HCT116 (cell line): ENCODE measurements around the gene FHIT.

ENCODE experiments used
- CEBPB ChIP-seq: IDR thresholded peaks from 2 replicates; pipeline ENCODE4 v1.6.1; 2012; ENCODE audit warnings: low read depth
- ELF1 ChIP-seq: IDR thresholded peaks from 2 replicates; pipeline ENCODE4 v1.6.1; 2012; ENCODE audit warnings: low read depth, borderline replicate concordance
- POLR2AphosphoS5 ChIP-seq: IDR thresholded peaks from 2 replicates; pipeline ENCODE4 v1.6.1; 2011; ENCODE audit warnings: mild to moderate bottlenecking, low read depth, low read length, moderate library complexity
- RAD21 ChIP-seq: IDR thresholded peaks from 2 replicates; pipeline ENCODE4 v1.6.1; 2012; ENCODE audit warnings: low read depth, mild to moderate bottlenecking
- YY1 ChIP-seq: IDR thresholded peaks from 2 replicates; pipeline ENCODE4 v1.6.1; 2011; ENCODE audit warnings: low read length, low read depth, moderate library complexity, mild to moderate bottlenecking; ENCODE audit not compliant: insufficient replicate concordance; ENCODE audit errors: extremely low read depth
- ZNF274 ChIP-seq: fragments of 200-500 bp; sonication (Bioruptor generic); IDR thresholded peaks from 2 replicates; pipeline ENCODE4 v1.6.1; 2014; ENCODE audit warnings: mild to moderate bottlenecking, low read depth, low read length, inconsistent platforms
- TF ChIP-seq, protein P1 (sequence below), 3 experiments: fragments of 200-600 bp in 1 of 3; sonication (generic) in 1 of 3; IDR thresholded peaks in 2 of 3; conservative IDR thresholded peaks in 1 of 3; 2 replicates each; pipeline ENCODE4 v1.5.1; 2012 to 2017; ENCODE audit warnings: low read depth in 2 of 3, low read length in 2 of 3, antibody characterized with exemption in 1 of 3, borderline replicate concordance in 1 of 3, control low read depth in 1 of 3, mild to moderate bottlenecking in 1 of 3, mixed read lengths in 1 of 3, mixed run types in 1 of 3, moderate library complexity in 1 of 3; ENCODE audit not compliant: insufficient read depth in 1 of 3

DNA sequence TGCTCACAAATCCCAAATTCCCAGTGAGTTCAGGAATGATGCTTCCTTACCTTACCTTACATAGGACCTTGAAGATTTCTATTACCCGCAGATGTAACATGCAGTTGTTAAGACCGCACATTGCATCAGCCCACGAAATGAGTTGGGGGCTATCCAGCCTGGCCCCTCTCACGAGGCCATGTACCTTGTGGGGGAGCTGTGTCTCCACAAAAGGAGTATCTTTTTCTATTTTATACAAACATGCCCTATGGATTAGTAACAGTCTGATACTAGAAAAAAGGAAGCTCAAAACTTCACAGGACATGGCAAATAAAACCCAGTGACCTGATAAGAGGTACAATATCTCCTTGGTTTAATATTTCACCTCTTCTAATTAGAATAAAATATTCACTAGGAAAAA, 1114.7 kb downstream of the FHIT start:
- TF ChIP-seq RAD21 (no peak), YY1 (no peak), POLR2AphosphoS5 (no peak), CEBPB (no peak), ZNF274 (no peak), ELF1 (no peak)
- TF ChIP-seq, protein P1, sequence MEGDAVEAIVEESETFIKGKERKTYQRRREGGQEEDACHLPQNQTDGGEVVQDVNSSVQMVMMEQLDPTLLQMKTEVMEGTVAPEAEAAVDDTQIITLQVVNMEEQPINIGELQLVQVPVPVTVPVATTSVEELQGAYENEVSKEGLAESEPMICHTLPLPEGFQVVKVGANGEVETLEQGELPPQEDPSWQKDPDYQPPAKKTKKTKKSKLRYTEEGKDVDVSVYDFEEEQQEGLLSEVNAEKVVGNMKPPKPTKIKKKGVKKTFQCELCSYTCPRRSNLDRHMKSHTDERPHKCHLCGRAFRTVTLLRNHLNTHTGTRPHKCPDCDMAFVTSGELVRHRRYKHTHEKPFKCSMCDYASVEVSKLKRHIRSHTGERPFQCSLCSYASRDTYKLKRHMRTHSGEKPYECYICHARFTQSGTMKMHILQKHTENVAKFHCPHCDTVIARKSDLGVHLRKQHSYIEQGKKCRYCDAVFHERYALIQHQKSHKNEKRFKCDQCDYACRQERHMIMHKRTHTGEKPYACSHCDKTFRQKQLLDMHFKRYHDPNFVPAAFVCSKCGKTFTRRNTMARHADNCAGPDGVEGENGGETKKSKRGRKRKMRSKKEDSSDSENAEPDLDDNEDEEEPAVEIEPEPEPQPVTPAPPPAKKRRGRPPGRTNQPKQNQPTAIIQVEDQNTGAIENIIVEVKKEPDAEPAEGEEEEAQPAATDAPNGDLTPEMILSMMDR (IDR thresholded peaks at IDR 0.05 in 2 of 3, conservative IDR thresholded peaks at IDR 0.05 in 1 of 3; ENCODE audit: borderline replicate concordance in 1 of 3, insufficient read depth in 1 of 3, low read depth in 2 of 3, low read length in 2 of 3), result no peak
